Colonic mucosa (tissue), 4 donors: Measurements from ENCODE around the gene PBRM1. TPM values are rescaled to one million over a fixed set of nuclear protein-coding genes. Genes with fewer than 3 reads are reported as not detected.

Experiments
- DNase-seq: peaks from one replicate; pipeline ENCODE4 v3.0.0-alpha.2; 2020
- H3K27ac ChIP-seq: fragments of 200-600 bp; one replicate; pipeline ENCODE4 v1.8.0; 2021
- H3K27me3 ChIP-seq: fragments of 200-600 bp; one replicate; pipeline ENCODE4 v1.8.0; 2021
- H3K36me3 ChIP-seq: fragments of 200-600 bp; one replicate; pipeline ENCODE4 v1.8.0; 2021
- H3K4me1 ChIP-seq: fragments of 200-600 bp; one replicate; pipeline ENCODE4 v1.8.0; 2021; ENCODE audit warnings: mild to moderate bottlenecking
- H3K4me3 ChIP-seq: fragments of 200-600 bp; one replicate; pipeline ENCODE4 v1.8.0; 2021
- H3K9ac ChIP-seq, 2 donors: one replicate each; pipeline ENCODE4 v1.7.0; 2013; ENCODE audit warnings: control low read depth in 2 of 2, low read depth in 2 of 2, low read length in 2 of 2
- H3K9me3 ChIP-seq: fragments of 200-600 bp; one replicate; pipeline ENCODE4 v1.8.0; 2021
- intact Hi-C: fragments of 100-400 bp; cut with DNase I; formaldehyde crosslinking; loops from one replicate; pipeline ENCODE4 v1.14.1; 2022
- total RNA-seq, 2 donors: library from RNA; stranded (reverse); fragmentation: NEBNext Ultra II Directional in 1 of 2; extraction: Animal tissue kit (Norgen Biotek cat#: 25700) in 1 of 2; gene quantifications; one replicate each; pipeline ENCODE4 v1.2.1, GENCODE V29; 2021
- TF ChIP-seq, protein P1 (sequence below): fragments of 200-600 bp; IDR thresholded peaks from one replicate; pipeline ENCODE4 v1.8.0; 2022; ENCODE audit warnings: antibody characterized with exemption, mild to moderate bottlenecking
- donor health status: healthy.
- donor health status: DM: no; HTN: no; CAD: no.
- donor health status: DM: no; HTN: no; CAD: no.

Gene PBRM1
- total RNA-seq, 2 donors from 2014 or later, result 53.6 to 65.7 TPM

DNA sequence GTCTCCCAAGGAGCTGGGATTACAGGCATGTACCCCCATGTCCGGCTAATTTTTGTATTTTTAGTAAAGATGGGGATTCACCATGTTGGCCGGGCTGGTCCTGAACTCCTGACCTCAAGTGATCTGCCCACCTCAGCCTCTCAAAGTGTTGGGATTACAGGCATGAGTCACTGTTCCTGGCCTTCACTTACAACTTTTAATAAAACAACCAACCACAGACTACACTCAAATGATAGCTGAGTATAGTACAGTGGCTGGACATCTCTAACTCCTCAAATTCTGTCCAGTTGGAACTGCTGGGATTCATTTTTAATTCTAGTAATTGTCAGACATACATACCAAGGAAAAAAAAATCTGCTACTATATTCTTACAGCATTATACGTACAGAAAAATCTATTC, 71.0 kb downstream of the PBRM1 start:
- intact Hi-C loops, result no loop called here
- Histone ChIP-seq H3K4me1 (no peaks in the 10 kb centered on the region), H3K27me3 (no peaks in the 10 kb centered on the region), H3K4me3 (no peak overlapping the region), H3K9me3 (no peaks in the 10 kb centered on the region), H3K36me3 (no peaks in the 10 kb centered on the region), H3K27ac (no peak overlapping the region), H3K9ac (no peak overlapping the region)
- TF ChIP-seq, protein P1, sequence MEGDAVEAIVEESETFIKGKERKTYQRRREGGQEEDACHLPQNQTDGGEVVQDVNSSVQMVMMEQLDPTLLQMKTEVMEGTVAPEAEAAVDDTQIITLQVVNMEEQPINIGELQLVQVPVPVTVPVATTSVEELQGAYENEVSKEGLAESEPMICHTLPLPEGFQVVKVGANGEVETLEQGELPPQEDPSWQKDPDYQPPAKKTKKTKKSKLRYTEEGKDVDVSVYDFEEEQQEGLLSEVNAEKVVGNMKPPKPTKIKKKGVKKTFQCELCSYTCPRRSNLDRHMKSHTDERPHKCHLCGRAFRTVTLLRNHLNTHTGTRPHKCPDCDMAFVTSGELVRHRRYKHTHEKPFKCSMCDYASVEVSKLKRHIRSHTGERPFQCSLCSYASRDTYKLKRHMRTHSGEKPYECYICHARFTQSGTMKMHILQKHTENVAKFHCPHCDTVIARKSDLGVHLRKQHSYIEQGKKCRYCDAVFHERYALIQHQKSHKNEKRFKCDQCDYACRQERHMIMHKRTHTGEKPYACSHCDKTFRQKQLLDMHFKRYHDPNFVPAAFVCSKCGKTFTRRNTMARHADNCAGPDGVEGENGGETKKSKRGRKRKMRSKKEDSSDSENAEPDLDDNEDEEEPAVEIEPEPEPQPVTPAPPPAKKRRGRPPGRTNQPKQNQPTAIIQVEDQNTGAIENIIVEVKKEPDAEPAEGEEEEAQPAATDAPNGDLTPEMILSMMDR, result no peak
- DNase-seq, result no peak

DNA sequence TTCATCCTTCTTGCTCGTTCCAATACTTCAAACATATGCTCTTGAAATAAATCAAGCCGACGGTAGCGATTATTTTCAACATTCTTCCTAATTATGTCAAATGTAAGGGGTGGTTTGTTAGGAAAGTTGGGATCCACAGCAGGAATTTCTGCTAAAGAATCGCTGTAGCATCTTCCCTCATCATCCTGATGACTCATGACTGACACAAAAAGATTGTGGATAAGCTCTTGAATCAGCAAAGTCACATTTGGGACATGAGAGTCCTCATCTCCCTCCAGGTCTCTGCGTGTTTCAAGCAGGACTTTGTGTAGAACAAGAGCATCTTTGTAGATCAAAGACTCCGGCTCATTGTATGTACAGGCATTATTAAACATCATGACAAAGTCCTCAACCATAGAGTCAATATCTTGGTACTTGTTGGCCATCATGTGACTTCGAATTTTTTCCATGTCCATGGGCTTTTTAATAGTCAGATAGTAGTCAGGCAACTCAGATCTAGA, 76.3 kb downstream of the PBRM1 start:
- TF ChIP-seq, protein P1, result no peak
- no peaks in the 10 kb centered on the region for H3K9me3 ChIP-seq
- intact Hi-C loops, result no loop called here
- no peak for DNase-seq
- H3K27me3 ChIP-seq, result no peaks in the 10 kb centered on the region
- H3K9ac ChIP-seq, result no peak overlapping the region
- no peak overlapping the region for H3K4me3 ChIP-seq
- no peak overlapping the region for H3K27ac ChIP-seq
- no peaks in the 10 kb centered on the region for H3K4me1 ChIP-seq
- H3K36me3 ChIP-seq, result peaks cover 4% of the 10 kb centered on the region

DNA sequence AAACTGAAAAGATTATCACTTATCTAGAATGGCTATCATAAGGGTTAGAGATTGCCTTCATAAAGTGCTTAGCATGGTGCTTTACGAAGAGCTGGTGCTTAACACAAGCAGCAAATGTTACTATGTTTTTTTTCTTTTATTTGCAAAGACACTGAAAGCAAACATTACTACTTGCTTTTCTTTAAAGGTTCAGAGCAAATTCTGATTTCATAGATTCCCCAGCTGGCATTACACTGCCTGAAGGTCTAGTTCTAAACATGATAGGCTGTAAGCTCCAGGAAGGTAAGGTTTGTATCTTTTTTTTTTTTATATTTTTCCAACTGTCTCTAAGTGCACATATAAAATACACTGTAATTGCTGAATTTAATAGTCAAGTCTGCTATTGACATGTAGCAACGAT, 77.4 kb downstream of the PBRM1 start:
- peaks cover 4% of the 10 kb centered on the region for H3K36me3 ChIP-seq

DNA sequence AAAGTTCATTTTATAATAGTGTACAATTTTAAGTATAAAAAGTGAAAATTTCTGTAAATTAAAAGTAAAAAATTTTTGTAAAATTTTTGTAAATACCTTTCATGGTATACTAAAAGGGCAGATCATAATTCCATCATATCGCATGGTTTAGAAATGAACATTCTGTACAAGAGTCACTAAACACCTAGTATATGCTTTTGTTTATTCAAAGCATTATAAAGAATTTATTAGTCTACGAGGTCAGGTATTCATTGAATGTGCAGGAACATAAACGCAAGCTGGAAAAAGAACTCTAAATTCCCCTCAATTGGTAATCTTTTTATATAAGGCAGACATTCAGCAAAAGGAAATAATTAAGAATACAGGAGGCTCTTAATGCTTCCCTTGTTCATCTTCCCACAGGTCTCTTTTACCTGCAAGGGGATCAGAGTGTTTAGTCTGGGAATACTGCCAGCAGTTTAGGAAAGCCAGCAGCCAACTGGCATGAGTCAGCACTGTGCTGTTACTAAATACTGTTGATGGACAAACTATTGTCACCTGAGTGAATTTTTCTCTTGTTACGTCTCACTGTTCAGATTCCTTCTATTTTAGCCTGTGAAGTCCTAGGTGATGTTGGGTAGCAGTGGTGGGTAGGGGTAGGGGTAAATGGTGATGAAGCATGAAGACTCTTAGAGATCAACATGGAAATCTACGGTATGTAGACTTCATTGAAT, 79.2 kb downstream of the PBRM1 start:
- intact Hi-C loops, result no loop called here
- no peaks in the 10 kb centered on the region for H3K27me3 ChIP-seq
- no peaks in the 10 kb centered on the region for H3K9me3 ChIP-seq
- no peak overlapping the region for H3K4me3 ChIP-seq
- H3K9ac ChIP-seq, result no peak overlapping the region
- H3K27ac ChIP-seq, result no peak overlapping the region
- H3K36me3 ChIP-seq, result peaks cover 18% of the 10 kb centered on the region
- peak; percentile 32 for DNase-seq
- TF ChIP-seq, protein P1, result no peak
- no peaks in the 10 kb centered on the region for H3K4me1 ChIP-seq

More for the DNA sequence above, 77.4 kb downstream of the PBRM1 start:
- intact Hi-C loops, result no loop called here
- Histone ChIP-seq H3K9me3 (no peaks in the 10 kb centered on the region), H3K27me3 (no peaks in the 10 kb centered on the region), H3K4me1 (no peaks in the 10 kb centered on the region), H3K9ac (no peak overlapping the region), H3K4me3 (no peak overlapping the region), H3K27ac (no peak overlapping the region)
- TF ChIP-seq, protein P1, result no peak
- no peak for DNase-seq

DNA sequence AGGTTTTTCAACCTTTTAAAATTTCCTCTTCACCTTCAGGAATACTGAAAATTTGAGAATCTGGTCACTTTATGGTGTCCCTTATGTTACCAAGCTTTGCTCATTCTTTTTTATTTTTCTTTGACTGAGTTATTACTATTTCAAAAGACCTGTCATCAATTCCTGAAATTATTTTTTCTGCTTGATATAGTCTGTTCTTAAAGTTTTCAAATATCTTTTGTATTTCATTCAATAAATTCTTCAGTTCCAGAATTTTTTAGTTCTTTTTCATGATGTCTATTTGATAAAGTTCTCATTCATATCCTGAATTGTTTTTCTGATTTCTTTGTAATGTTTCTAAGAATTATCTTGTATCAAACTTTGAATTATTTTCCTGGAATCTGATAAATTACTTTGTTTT, 85.5 kb downstream of the PBRM1 start:
- no peaks in the 10 kb centered on the region for H3K9me3 ChIP-seq
- H3K4me3 ChIP-seq, result no peak overlapping the region
- peaks cover 16% of the 10 kb centered on the region for H3K36me3 ChIP-seq
- H3K27ac ChIP-seq, result no peak overlapping the region
- DNase-seq, result no peak
- intact Hi-C loops, result no loop called here
- H3K9ac ChIP-seq, result no peak overlapping the region
- no peaks in the 10 kb centered on the region for H3K27me3 ChIP-seq
- H3K4me1 ChIP-seq, result no peaks in the 10 kb centered on the region
- TF ChIP-seq, protein P1, result no peak
